HG03558 (cell line): ENCODE results near the gene TRAF3IP1.
"Not testable (repeated sequence)": the region's sequence is repeated elsewhere in the genome, so short reads cannot be mapped to it uniquely, and the experiment has no call there.

Experiments used
- ATAC-seq: cut with Tn5 transposase; IDR thresholded peaks from one replicate; pipeline ENCODE4 v1.9.1; 2021; ENCODE audit warnings: moderate number of reproducible peaks; ENCODE audit not compliant: unreplicated experiment; ENCODE audit errors: extremely low read depth

The TRAF3IP1 gene

DNA sequence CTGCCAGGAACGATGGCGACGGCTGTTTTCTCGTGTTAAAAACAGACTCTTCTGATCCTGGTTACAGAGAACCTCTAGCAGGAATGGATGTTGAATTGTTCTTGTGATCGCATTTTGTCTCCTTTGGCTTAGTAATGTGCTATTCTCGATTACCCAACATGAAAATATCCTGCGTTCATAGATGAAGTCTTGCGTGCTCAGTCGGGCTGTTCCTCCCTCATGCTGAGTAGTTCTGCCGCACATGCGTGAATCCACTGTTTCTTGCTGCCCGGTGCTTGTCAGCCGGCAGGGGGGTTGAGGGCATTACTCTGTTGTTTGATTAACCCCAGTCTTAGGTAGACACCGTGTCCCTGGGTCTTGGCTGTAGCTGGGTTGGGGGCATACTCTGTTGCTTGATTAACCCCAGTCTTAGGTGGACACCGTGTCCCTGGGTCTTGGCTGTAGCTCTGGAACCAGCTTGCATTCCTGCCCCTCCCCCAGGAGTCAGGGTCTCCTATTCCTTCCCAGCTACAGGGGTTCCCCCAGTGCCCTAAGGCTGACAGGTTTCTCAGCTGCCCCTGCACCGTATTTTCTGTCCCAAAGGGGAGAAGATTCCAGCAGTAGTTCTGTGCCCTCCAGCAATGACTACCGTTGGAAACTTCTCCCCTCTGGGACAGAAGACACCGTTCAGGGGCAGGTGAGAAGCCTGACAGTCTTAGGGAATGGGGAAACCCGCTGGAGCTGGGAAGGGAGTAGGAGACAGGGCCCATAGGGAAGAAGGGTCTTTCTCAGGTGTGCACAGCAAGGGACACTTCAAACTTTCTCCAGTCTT is 84.3 kb downstream of the TRAF3IP1 start:
- no peak for ATAC-seq

DNA sequence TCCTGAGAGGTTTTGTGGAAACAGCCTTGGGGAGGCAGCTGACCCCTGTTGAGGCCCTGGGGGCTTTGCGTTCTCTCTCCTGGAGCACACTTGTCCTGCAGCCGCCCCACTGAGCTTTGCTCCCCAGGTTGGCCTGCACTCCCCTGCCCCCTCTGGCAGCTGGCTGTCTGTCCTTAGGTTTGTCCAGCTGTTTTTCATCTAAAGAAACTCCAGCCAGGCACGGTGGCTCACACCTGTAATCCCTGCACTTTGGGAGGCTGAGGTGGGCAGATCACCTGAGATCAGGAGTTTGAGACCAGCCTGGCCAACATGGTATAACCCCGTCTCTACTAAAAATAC is 84.9 kb downstream of the TRAF3IP1 start:
- ATAC-seq = not testable (repeated sequence)

DNA sequence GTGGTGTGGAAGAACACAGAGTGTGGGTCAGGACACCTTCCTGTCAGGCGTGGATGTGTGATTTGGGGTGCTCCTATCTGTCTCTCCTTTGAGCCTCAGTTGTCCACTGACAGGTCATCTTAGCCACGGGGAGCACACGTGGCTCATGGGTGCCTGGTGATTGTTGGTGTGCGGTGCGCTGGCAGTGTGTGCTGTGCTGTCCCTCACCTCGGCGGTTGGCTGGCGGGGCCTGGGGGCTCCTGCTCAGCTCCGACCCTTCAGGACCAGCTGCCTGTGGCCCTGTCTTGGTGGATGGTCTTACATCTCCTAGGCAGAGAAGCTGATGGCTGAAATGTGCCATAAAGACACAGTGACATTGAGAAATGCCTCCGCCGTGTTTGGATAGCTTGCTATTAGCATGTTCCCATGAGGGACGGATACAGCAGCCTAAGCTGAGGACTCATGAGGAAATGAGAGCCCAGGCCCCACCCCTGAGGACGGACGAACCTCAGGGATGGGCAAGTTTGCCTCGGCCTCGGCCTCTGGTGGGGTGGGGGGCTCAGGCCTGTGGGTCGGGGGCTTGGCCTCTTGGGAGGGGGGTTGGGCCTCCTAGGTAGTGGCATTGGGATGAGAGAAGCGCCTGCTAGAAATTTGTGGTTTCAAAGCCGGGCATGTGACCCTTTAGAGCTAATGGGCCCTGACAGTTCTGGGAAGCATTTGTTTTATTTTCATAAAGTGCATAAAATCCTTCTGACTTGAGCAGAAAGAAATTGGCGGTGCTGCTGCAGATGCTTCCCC is 86.1 kb downstream of the TRAF3IP1 start:
- ATAC-seq = no peak

DNA sequence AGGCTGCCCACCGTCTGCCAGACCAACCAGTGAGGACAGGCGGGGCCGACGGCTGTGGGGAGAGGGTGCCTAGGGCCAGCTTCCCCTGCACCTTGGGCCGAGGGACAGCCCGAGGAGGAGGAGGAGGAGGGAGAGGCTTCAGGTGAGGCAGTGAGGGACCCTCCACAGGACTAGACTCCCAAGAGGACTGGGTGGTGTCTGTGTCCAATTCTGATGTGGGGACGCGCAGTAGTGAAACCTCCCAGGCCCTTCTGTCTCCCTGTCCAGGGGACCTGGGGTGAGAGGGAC is 86.6 kb downstream of the TRAF3IP1 start:
- ATAC-seq = no peak

DNA sequence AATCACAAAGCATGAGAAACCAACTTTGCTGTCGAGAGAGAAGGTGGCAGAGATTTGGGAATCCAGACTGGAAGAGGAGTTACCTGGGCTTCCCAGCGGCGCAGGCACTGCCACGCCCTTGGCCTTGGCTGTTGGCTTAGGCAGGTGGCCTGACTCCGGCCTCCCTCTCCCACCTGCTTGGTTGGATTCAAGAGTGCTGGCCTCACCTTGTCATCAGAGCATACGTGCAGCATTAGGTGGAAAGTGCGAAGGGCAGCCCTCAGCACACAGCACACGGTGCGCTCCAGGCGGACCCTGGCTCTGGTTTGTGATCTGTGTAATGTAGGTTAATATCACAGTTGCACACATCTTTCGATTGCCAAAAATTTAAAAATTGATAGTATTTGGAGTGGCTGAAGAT is 87.2 kb downstream of the TRAF3IP1 start:
- no peak for ATAC-seq

DNA sequence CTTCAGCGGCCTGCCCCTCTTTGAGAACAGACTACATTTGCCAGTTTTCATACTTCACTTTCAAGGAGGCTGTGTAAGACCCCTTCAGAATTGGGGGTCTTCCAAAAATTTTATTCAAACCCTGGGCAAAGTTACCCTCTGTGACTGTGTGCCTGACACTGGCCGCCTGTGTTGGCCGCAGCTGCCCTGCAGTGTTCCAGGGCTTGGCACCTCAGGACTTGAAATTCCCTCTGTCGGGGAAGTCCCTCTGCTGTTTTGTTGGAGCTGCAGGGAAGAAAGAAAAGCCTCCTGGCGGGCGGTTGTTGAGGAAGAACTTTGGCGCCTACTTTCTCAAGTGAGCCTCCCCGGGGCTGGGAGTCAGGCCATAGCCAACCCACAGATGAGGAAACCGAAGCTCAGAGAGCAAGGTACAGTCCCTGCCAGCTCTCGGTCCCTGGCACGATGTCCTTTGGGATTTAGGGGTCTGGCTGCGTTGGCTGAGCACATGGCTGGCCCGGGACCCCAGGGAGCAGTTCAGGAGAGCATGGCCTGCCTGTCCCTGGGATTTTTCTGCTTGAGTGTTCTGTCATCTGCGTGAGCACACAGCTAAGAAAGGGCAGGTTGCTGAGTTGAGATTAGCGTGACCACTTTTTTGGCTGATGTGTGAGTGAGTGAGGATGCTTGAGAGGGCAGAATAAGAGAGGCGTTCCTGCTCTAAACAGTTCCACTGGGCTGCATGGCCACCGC is 88.5 kb downstream of the TRAF3IP1 start:
- ATAC-seq = no peak

DNA sequence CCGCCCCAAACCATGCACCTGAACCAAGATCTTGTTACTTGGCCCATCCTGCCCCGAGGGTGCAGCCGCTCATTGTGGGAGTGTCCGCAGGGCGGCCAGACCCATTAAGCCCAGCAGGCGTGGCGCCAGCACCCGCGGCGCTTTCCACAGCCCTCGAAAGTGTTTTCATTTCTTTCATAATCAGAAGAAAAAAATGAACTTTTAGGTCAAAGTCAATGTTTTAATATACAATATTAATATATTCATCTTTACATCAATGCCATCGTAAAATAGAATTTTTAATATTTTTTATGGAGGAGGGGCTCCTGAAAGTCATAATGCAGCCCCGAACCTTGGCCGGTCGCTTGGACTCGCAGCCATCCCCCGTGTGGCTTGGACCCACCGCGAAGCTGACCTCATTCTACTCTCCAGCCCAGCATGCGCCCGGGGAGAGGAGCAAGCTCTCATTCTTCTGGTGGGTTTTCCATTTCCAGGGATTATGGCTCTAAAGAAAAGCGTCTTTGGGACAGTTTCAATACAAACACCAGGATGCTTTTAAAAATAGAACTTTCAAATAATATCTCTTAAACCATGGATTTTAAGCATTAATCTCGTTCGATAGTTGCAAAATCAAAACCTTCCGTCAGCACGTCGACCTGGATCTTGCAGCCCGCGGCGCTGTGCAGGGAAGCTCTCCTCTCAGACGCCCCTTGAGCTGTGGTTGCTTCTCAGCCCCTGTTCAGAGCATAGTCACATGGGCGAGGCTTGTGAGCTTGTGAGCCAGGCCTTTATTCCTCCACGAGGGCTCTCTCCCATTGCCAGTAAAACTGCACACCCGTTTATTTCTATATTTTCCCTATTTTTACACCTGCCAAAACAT is 89.3 kb downstream of the TRAF3IP1 start:
- no peak for ATAC-seq

DNA sequence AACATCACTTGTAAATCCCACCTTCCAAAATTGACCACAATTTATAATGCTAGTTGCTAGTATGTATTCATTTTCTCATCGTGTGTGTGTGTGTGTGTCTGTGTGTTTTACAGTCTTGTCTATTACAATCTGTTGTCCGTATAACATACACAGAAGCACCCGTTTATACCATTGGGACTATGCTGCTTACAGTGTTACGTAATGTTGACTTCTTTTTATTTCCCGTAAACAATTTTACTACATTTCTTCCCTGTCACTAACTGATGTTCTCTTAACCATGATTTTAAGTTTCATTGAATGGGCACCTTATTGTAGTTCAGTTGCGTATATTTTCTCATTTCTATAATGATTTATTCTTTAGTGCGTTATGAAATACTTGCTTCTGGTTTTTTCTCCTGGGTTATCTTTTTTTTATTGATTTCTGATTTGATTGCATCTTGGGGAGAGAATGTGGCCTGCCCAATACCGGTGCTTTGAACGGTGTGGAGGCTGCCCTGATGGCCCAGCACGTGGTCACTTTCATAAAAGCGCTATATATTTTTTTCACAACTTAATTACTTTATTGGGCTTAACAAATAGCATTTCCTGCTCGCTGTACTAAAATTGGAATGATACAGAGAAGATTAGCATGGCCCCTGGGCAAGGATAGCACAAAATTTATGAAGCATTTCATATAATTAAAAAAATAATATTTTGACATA is 91.9 kb downstream of the TRAF3IP1 start:
- ATAC-seq = no peak

DNA sequence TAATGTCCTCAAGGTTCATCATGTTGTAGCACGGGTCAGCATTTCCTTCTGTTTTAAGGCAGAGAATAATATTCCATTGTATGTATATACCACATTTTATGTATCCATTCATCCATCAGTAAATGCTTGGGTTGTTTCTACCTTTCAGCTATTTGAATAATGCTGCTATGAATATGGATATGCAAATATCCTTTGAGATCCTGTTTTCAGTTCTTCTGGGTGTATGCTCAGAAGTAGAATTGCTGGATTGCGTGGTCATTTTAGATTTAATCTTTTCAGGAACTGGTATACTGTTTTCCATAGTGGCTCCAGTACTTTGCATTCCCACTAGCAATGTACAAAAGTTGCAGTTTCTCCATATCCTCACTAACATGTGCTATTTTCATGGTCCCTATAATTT is 93.0 kb downstream of the TRAF3IP1 start:
- no peak for ATAC-seq

DNA sequence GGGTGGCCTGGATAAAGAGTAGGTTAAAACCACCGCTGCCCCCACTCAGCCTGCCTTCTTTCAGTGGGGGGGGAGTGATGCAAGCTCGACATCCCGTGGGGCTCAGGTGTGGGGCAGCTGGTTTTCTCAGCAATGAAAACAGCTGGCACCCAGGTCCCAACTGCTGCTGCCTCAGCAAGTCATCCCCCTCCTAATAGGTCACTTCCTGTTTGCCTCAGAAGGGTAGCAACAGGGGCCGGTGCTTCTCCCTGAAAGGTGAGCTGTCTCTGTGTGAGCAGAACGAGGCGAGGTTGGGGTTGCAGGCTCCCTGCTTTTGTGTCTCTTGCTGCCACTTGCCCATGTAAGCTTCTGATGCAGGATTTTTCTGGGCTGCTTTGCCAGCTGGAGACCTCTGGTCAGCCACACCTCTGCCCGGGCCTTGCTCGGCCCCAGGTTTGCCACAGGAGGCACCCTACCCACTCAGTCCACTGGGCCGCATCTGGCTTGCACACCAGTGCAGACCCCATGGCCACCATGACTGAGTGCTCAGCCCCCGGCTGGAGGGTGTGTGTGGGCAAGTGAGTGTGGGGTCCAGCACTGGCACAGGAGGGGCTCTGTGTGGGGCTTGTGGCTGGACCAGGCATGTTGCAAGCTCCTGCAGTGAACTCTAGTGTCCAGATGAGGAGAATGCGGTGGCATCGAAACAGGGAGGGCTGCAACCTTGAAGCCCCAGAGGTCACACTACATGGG is 94.9 kb downstream of the TRAF3IP1 start:
- ATAC-seq = no peak

DNA sequence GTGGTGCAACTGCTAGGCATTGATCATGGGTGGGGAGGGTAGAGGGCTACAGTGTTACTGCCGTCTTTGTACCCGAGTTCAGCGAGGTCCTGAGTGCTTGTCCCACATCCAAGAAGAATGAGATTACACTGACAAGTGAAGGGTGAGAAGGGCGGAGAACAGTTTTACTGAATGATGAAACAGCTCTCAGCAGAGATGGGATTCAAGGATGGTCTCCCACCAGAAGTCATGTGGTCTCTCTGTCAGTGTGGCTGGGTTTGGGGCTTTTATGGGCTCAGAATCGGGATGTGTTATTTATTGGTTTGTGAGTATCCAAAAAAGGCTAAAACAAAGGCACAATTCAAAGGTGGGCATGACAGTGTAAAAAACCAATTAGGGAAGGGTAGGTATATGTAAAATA is 95.6 kb downstream of the TRAF3IP1 start:
- no peak for ATAC-seq

DNA sequence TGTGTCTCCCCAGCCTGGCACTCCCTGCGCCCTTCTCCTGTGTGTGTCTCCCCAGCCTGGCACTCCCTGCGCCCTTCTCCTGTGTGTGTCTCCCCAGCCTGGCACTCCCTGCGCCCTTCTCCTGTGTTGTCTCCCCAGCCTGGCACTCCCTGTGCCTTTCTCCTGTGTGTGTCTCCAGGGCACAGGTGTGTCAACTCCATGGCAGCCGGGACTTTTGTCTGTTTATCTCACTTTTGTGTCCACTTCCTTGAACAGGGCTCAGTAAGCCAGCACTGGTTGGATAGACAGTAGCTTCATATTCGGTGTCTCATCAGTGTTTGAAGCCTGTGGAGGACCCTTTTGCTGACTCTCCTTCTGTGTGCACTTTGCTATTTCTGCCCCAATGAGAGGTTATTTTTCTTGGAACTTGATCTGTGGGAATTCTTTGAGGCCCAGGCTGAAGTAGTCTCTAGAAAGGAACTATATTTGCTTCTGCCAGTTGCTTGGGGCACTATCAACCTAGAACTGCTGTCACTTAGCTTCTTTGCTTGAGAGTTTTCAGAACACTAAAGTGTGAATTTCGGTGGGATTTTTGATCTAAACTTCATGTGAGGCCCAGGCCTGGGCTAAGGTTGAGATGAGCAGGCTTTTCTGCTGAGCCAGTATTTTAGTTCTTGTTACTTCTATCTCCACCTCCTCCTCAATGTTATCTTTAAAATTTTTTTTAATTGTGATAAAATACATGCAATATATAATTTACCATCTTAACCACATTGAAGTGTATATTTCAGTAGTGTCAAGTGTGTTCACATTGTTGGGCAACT is 98.1 kb downstream of the TRAF3IP1 start:
- ATAC-seq = no peak

DNA sequence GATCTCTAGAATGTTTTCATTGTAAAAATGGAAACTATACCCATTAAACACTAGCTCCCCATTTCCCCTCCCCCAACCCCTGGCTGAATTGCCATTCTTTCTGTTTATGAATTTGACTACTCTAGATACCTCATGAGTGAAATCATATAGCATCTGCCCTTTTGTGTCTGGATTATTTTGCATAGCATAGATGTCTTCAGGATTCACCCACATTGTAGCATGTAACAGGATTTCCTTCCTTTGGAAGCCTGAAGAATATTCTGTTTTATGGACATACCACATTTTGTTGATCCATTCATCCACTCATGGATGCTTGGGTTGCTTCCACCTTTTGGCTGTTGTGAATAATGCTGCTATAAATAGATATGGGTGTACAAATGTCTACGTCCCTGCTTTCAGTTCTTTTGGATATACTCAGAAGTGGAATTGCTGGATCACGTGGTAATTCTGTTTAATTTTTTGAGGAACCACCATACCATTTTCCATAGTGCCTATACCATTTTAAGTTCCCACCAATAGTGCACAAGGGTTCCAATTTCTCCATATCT is 98.8 kb downstream of the TRAF3IP1 start:
- no peak for ATAC-seq

DNA sequence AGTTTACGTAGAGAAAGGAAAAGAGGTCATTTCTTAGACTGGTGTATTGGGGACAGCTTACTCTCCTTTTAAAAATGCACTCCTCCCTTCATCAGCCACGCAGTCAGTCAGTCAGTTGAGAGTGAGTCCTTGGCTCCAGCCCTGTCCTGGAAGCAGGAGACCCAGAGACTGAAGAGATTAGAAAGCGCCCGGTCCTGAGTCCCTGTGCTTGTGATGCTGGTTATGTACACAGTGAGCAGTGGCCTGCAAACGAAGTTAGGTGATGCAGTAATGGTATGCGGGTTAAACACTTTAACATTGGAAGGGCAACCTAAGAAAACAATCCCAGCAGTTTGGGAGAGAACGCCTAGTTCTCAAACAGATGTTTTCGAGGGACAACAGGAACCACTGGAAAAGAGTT is 100.1 kb downstream of the TRAF3IP1 start:
- no peak for ATAC-seq

DNA sequence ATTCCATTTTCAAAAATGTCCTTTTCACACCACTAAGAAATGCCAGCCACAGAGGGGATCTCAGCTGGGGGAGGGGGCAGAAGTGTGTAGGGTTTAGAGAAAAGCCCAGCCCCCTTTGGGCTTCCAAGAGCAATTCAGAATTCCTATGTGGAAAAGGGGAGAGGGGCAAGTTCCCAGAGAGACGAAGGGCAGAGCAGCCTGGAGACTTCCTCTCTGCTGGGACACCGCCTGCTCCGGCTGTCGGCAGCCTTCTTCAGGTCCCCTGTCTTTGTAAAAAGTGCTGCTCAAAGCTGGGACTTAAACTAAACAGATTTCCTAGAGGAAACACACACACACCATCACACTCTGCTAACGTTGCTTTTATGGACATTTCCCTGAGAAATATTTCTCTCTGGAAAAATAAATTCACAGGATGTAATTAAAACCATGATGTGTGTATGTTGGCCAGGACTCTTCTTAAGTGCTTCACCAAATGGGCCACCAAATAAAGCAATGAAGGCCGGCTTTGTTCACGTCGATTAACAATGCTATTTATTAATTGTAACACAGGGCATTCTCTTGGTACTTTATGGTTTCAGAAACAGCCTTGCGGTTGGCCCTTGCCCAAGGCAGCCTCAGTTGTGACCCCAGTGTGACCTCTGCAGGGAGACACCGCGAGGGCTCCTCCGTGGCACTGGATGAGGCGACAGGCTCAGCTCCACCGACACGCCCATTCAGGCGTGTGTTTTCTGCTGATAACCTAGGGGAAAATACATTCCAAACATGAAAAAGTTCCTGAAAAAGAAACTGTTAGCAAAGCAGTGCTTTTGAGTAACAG is 100.8 kb downstream of the TRAF3IP1 start:
- no peak for ATAC-seq

DNA sequence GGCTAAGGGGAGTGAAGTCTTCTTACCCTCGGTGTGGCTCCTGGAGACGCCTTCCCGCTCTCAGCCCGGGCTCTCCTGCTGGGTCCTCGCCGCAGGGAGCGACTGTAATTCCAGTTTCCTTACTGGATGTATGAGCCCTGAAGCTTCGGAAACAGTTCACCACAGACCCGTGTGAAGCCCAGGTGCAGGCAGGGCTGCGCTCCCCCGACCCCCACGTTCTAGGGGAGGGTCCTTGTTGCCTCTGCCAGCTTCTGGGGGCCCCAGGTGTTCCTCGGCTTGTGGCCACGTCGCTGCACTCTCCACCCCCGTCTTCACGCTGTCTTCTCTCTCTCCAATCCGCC is 101.3 kb downstream of the TRAF3IP1 start:
- ATAC-seq = no peak

DNA sequence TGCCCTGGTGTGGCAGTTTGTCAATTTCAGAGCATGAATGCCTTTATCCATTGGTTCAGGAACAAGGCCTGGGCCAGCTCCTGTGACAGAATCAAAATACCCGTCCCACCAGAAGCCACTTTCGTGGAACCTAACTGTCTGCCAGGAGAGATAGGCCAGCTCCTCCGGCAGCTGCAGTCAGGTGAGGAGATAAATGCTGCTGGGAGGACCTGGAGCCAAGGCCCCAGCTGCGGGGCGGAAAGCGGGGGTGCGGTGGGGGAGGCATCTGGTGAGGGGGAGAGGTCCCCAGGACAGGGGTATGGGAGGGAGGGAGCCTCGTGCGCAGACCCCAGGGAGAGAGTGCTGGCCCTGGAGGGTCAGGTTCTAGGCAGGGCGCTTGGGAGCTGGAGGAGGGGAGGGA is 102.0 kb downstream of the TRAF3IP1 start:
- no peak for ATAC-seq
